GM12878 (cell line): ENCODE results near the gene NDC80. TPM values are rescaled to one million over a fixed set of nuclear protein-coding genes. Genes with fewer than 3 reads are reported as not detected.

Experiments used
- ATAC-seq: fragments of 200-7000 bp; cut with Tn5 transposase; 3 replicates; pipeline ENCODE4 v1.9.1; 2020; ENCODE audit warnings: mild to moderate bottlenecking, moderate library complexity
- BruUV-seq: library from RNA; stranded (reverse); fragments of 400-500 nt; replicated peaks from 2 replicates; lab custom pipeline; 2021; lab: Mats Ljungman, UMichigan
- CTCF ChIA-PET: fragments of 300-600 bp; sonication (Branson Sonifier 250); formaldehyde crosslinking; extraction: SDS; loops from one replicate; lab custom pipeline; 2021; ENCODE audit warnings: inconsistent platforms; lab: Yijun Ruan, JAX
- POLR2A ChIA-PET: fragments of 350-600 bp; formaldehyde crosslinking; extraction: SDS; loops from one replicate; lab custom pipeline; 2021; ENCODE audit warnings: inconsistent platforms; lab: Charles Lee
- RAD21 ChIA-PET: fragments of 300-600 bp; sonication (Branson Sonifier 250); formaldehyde crosslinking; loops from one replicate; lab custom pipeline; 2023; ENCODE audit warnings: antibody characterized with exemption; ENCODE audit not compliant: unreplicated experiment; lab: Charles Lee
- SMC1A ChIA-PET: fragments of 300-600 bp; sonication (Branson Sonifier 250); formaldehyde crosslinking; loops from one replicate; lab custom pipeline; 2023; ENCODE audit not compliant: unreplicated experiment, uncharacterized antibody; lab: Charles Lee
- DNase-seq: peaks from one replicate; pipeline ENCODE4 v3.0.0-alpha.2; 2011; ENCODE audit warnings: low read depth, low spot score
- FAIRE-seq: peaks from 3 replicates; lab custom pipeline; 2011; peaks lifted over from hg19 to GRCh38; lab: Jason Lieb, UNC
- H2AFZ ChIP-seq: 2 replicates; pipeline ENCODE4 v1.6.0; 2011; ENCODE audit warnings: low read depth, low read length, control low read depth; ENCODE audit not compliant: control insufficient read depth
- H3K27ac ChIP-seq: 2 replicates; pipeline ENCODE4 v1.5.1; 2011; ENCODE audit warnings: control low read depth; ENCODE audit not compliant: control insufficient read depth, insufficient read depth
- H3K27me3 ChIP-seq, 2 experiments: replicated peaks in 1 of 2; 2 replicates each; pipeline versions ENCODE4 v1.6.0 to v1.6.1; 2011; ENCODE audit warnings: low read length in 1 of 2; ENCODE audit not compliant: control insufficient read depth in 2 of 2, insufficient read depth in 2 of 2
- H3K36me3 ChIP-seq, 2 experiments: 2 replicates each; pipeline ENCODE4 v1.5.1; 2011; ENCODE audit warnings: low read length in 1 of 2; ENCODE audit not compliant: control insufficient read depth in 2 of 2, insufficient read depth in 2 of 2
- H3K4me1 ChIP-seq: 2 replicates; pipeline ENCODE4 v1.6.1; 2011; ENCODE audit warnings: mild to moderate bottlenecking, low read length, moderate library complexity, mixed read lengths; ENCODE audit not compliant: control insufficient read depth, insufficient read depth
- H3K4me2 ChIP-seq: 2 replicates; pipeline ENCODE4 v1.6.0; 2011; ENCODE audit warnings: control low read depth; ENCODE audit not compliant: control insufficient read depth, insufficient read depth
- H3K4me3 ChIP-seq: fragments of 200-600 bp; sonication (generic); 2 replicates; pipeline ENCODE4 v1.5.1; 2016
- H3K79me2 ChIP-seq: 2 replicates; pipeline ENCODE4 v1.6.0; 2011; ENCODE audit warnings: low read length; ENCODE audit not compliant: control insufficient read depth, insufficient read depth
- H3K9ac ChIP-seq: 2 replicates; pipeline ENCODE4 v1.8.0; 2011; ENCODE audit warnings: low read length, control low read depth, mixed read lengths; ENCODE audit not compliant: control insufficient read depth, insufficient read depth
- H3K9me3 ChIP-seq: replicated peaks from 3 replicates; pipeline ENCODE4 v1.5.1; 2011; ENCODE audit warnings: mild to moderate bottlenecking, low read length; ENCODE audit not compliant: control insufficient read depth, insufficient read depth
- H4K20me1 ChIP-seq: 2 replicates; pipeline ENCODE4 v1.6.0; 2011; ENCODE audit not compliant: control insufficient read depth, insufficient read depth
- CUX1 ChIP-seq: IDR thresholded peaks from 2 replicates; pipeline ENCODE4 v1.6.1; 2012; ENCODE audit warnings: improper control_type of control experiment, low read depth, low read length; ENCODE audit not compliant: insufficient replicate concordance
- EZH2 ChIP-seq: IDR thresholded peaks from 2 replicates; pipeline ENCODE4 v1.6.1; 2012; ENCODE audit warnings: low read depth, mild to moderate bottlenecking, control low read depth, inconsistent platforms, low read length, borderline replicate concordance; ENCODE audit not compliant: control insufficient read depth
- PML ChIP-seq: IDR thresholded peaks from 2 replicates; pipeline ENCODE4 v1.6.1; 2012; ENCODE audit warnings: low read length, inconsistent platforms
- POLR2A ChIP-seq: IDR thresholded peaks from 2 replicates; pipeline ENCODE4 v1.6.1; 2011; ENCODE audit warnings: low read depth, mild to moderate bottlenecking, low read length
- RAD21 ChIP-seq: IDR thresholded peaks from 2 replicates; pipeline ENCODE4 v1.6.1; 2011; ENCODE audit warnings: mild to moderate bottlenecking, low read depth, low read length, moderate library complexity; ENCODE audit not compliant: insufficient read depth
- RB1 ChIP-seq: fragments of 450-650 bp; formaldehyde crosslinking; IDR thresholded peaks from 2 replicates; pipeline ENCODE4 v1.6.1; 2017; ENCODE audit warnings: mild to moderate bottlenecking, borderline replicate concordance
- SPI1 ChIP-seq: IDR thresholded peaks from 2 replicates; pipeline ENCODE4 v1.6.1; 2011; ENCODE audit warnings: low read depth, mild to moderate bottlenecking, low read length, moderate library complexity, borderline replicate concordance; ENCODE audit not compliant: insufficient read depth
- SRF ChIP-seq, 2 experiments: IDR thresholded peaks; 2 replicates each; pipeline ENCODE4 v1.6.1; 2011; ENCODE audit warnings: low read depth in 2 of 2, low read length in 2 of 2, mild to moderate bottlenecking in 1 of 2, moderate library complexity in 1 of 2
- TBL1XR1 ChIP-seq: IDR thresholded peaks from 2 replicates; pipeline ENCODE4 v1.6.1; 2012; ENCODE audit warnings: low read depth, low read length, improper control_type of control experiment
- YY1 ChIP-seq: IDR thresholded peaks from 2 replicates; pipeline ENCODE4 v1.6.1; 2011; ENCODE audit warnings: low read depth, mild to moderate bottlenecking, low read length
- ZBED1 ChIP-seq: IDR thresholded peaks from 2 replicates; pipeline ENCODE4 v1.6.1; 2016; ENCODE audit warnings: borderline replicate concordance
- ZNF384 ChIP-seq: IDR thresholded peaks from 2 replicates; pipeline ENCODE4 v1.6.1; 2012; ENCODE audit warnings: low read depth, mild to moderate bottlenecking, low read length, improper control_type of control experiment, borderline replicate concordance
- WGBS: methylation state at CpG from one replicate; pipeline ENCODE4 v1.1.6; 2016; ENCODE audit warnings: low lambda C conversion rate; ENCODE audit not compliant: insufficient replicate concordance, insufficient coverage; ENCODE audit errors: missing lambda C conversion rate; 5-methylcytosine and 5-hydroxymethylcytosine counted together
- in situ Hi-C: fragments of 300-500 bp; cut with MboI; formaldehyde crosslinking; loops from 9 replicates; pipeline ENCODE4 v1.14.3; 2018; ENCODE audit warnings: mixed read lengths
- intact Hi-C: fragments of 100-400 bp; cut with micrococcal nuclease; formaldehyde crosslinking; loops from one replicate; pipeline ENCODE4 v1.14.2; 2022; ENCODE audit not compliant: unreplicated experiment
- polyA plus RNA-seq, 11 experiments: library from polyadenylated mRNA; depleted of rRNA in 4 of 11; unstranded in 6 of 11; stranded (reverse) in 5 of 11; fragments of >200 nt; fragmentation: Nextera tagmentation in 4 of 11; fragmentation: Illumina TruSeq in 1 of 11; extraction: Ambion mirVana in 4 of 11; extraction: Trizol in 1 of 11; gene quantifications; 1 replicate in 1 of 11; 2 replicates in 10 of 11; pipeline versions ENCODE4 v1.2.1 to v1.2.3, GENCODE V29; 2011 to 2016; ENCODE audit warnings: inconsistent platforms in 2 of 11, missing spikeins in 2 of 11, low read depth in 1 of 11
- total RNA-seq, 4 experiments: library from RNA; depleted of rRNA in 3 of 4; stranded (reverse); fragments of >200 nt in 3 of 4; fragmentation: Illumina TruSeq in 1 of 4; extraction: Trizol in 1 of 4; gene quantifications; 2 replicates each; pipeline versions ENCODE4 v1.2.1 to v1.2.3, GENCODE V29; 2013 to 2021
- TF ChIP-seq, protein P1 (sequence below): IDR thresholded peaks from 2 replicates; pipeline ENCODE4 v1.6.1; 2012; ENCODE audit warnings: low read depth, low read length, improper control_type of control experiment
- TF ChIP-seq, protein P2 (sequence below): IDR thresholded peaks from 2 replicates; pipeline ENCODE4 v1.6.1; 2011; ENCODE audit warnings: low read depth, mild to moderate bottlenecking, low read length, moderate library complexity, borderline replicate concordance; ENCODE audit errors: extremely low read depth

NDC80 gene
- total and polyA plus RNA-seq, 10 of the 15 experiments (the other 5 are each of a cell fraction or from before 2014, with no cell fraction given) = 36.5 to 80.8 (median 54.7) TPM

- TSS peak; percentile 89 for BruUV-seq
- Histone ChIP-seq H4K20me1 (no peaks in the 10 kb centered on the region; the same call in 1 of the 2 replicates), H3K4me3 (peak within 1 kb of the TSS; percentile 89), H3K4me1 (peaks cover 3% of the 10 kb centered on the region), H3K79me2 (peaks cover 50% of the 10 kb centered on the region), H3K9ac (peak within 1 kb of the TSS; percentile 95), H3K9me3 (no peaks in the 10 kb centered on the region), H3K36me3 (no peaks in the 10 kb centered on the region), H3K27me3 (no peaks in the 10 kb centered on the region), H3K4me2 (peak within 1 kb of the TSS; percentile 97), H3K27ac (peak within 1 kb of the TSS; percentile 89), H2AFZ (peak within 1 kb of the TSS; percentile 86)
- CTCF ChIA-PET = interaction anchor here (1.4 kb wide), 1 partner anchor 81 kb away, joined by 3 read pairs; no protein-coding TSS in a partner anchor
- intact Hi-C loops = loop anchor here (2.0 to 10.0 kb wide), 3 partner anchors 15 to 319 kb away; no protein-coding TSS in a partner anchor
- no peak for DNase-seq
- WGBS = under 1% methylated on average over 67 of the region's 100 CpGs
- peak; percentile 75 for ATAC-seq
- POLR2A ChIA-PET = interaction anchor here (1.1 to 5.9 kb wide), 8 partner anchors 10 to 84 kb away, joined by 3 to 44 read pairs (median 9); partner anchors contain the start of genes METTL4 and NDC80
- SMC1A ChIA-PET = interaction anchor here (1.0 to 4.0 kb wide), 7 partner anchors 14 to 302 kb away, joined by 3 to 28 read pairs (median 3); no protein-coding TSS in a partner anchor
- RAD21 ChIA-PET = interaction anchor here (4.1 to 5.5 kb wide), 4 partner anchors 14 to 81 kb away, joined by 30 to 33 read pairs (median 32); no protein-coding TSS in a partner anchor
- in situ Hi-C loops = no loop called here
- FAIRE-seq = no peak
- TF ChIP-seq, protein P1, sequence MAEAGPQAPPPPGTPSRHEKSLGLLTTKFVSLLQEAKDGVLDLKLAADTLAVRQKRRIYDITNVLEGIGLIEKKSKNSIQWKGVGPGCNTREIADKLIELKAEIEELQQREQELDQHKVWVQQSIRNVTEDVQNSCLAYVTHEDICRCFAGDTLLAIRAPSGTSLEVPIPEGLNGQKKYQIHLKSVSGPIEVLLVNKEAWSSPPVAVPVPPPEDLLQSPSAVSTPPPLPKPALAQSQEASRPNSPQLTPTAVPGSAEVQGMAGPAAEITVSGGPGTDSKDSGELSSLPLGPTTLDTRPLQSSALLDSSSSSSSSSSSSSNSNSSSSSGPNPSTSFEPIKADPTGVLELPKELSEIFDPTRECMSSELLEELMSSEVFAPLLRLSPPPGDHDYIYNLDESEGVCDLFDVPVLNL = peak; percentile 42; the same call in 1 of the 2 replicates
- no peak for TF ChIP-seq TBL1XR1
- no peak for TF ChIP-seq EZH2
- no peak for TF ChIP-seq ZNF384
- no peak for TF ChIP-seq YY1
- no peak for TF ChIP-seq CUX1
- TF ChIP-seq SPI1 = no peak
- peak; percentile 88 for TF ChIP-seq ZBED1
- TF ChIP-seq SRF (IDR thresholded peaks at IDR 0.05; ENCODE audit: low read depth in 2 of 2, low read length in 2 of 2) = 0 out of 4 replicates have a peak, but pooled peaks of 1 of the 2 experiments have one; percentile 24
- peak; percentile 93 for TF ChIP-seq POLR2A
- TF ChIP-seq RB1 = peak; percentile 62; the same call in 1 of the 2 replicates
- no peak for TF ChIP-seq RAD21
- TF ChIP-seq PML = peak; percentile 80; the same call in 1 of the 2 replicates
- TF ChIP-seq, protein P2, sequence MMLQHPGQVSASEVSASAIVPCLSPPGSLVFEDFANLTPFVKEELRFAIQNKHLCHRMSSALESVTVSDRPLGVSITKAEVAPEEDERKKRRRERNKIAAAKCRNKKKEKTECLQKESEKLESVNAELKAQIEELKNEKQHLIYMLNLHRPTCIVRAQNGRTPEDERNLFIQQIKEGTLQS = no peak
These were observed 84.0 kb downstream of the NDC80 start, which contains the start of gene SMCHD1 for GRCh38 chr18:2655178-2655953. TSS of gene SMCHD1 (plus strand) at chr18:2655726. CDS start at chr18:2656076, 350 bp downstream.
